ENCODE measurements around the gene DBNL.
A peak's percentile ranks its signal among the peaks of the same experiment; 100 is the strongest.

Gene DBNL

GRCh38 chr7:44062903-44063295, 18.4 kb downstream of the DBNL start:
- TF ChIP-seq USF1 (IDR thresholded peaks at IDR 0.05) (no peak), REST (IDR thresholded peaks at IDR 0.05; ENCODE audit: low read depth) (no peak), TEAD4 (IDR thresholded peaks at IDR 0.05) (no peak)

- TF ChIP-seq TEAD4 (IDR thresholded peaks at IDR 0.05) (no peak), CEBPB (IDR thresholded peaks at IDR 0.05) (no peak), TCF12 (IDR thresholded peaks at IDR 0.05; ENCODE audit: low read depth) (no peak)
Observed at GRCh38 chr7:44063547-44063893, 19.0 kb downstream of the DBNL start.

GRCh38 chr7:44063894-44064651, 19.6 kb downstream of the DBNL start:
- TF ChIP-seq TEAD4 (IDR thresholded peaks at IDR 0.05) (no peak), CREB1 (IDR thresholded peaks at IDR 0.05; ENCODE audit: low read depth) (no peak), NFIC (IDR thresholded peaks at IDR 0.05) (no peak), USF1 (IDR thresholded peaks at IDR 0.05) (no peak), ZBTB7A (IDR thresholded peaks at IDR 0.05; ENCODE audit: low read depth) (no peak), YY1 (IDR thresholded peaks at IDR 0.05; ENCODE audit: low read depth) (no peak), EGR1 (IDR thresholded peaks at IDR 0.05) (no peak), TAF1 (IDR thresholded peaks at IDR 0.05; ENCODE audit: low read depth) (no peak)

DNA sequence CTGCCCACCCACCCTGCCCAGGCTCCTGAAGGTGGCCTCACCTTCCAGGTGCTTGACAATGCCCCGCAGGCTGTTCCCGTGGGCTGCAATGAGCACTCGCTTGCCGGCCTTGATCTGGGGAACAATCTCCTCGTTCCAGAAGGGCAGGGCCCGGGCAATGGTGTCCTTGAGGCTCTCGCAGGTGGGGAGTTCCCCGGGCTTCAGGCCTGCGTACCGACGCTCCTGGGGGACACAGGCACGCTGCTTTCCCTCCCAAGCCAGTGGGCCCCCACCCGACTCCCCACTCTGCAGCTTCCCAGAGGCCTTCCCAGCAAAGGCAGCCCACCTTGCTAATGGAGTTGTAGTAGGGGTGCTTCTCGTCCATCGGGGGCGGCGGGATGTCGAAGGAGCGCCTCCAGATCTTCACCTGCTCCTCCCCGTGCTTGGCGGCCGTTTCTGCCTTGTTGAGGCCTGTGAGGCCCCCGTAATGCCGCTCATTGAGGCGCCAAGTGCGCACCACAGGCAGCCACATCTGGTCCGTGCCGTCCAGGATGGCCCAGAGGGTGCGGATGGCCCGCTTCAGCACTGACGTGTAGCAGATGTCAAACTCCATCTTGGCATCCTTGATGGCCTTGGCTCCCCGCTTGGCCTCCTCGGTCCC, 20.4 kb downstream of the DBNL start:
- TF ChIP-seq YY1 (IDR thresholded peaks at IDR 0.05; ENCODE audit: low read depth): no peak
- TF ChIP-seq TEAD4 (IDR thresholded peaks at IDR 0.05): no peak
- TF ChIP-seq RAD21 (IDR thresholded peaks at IDR 0.05; ENCODE audit: low read depth): no peak
- no peak for TF ChIP-seq TAF1 (IDR thresholded peaks at IDR 0.05; ENCODE audit: low read depth)
- TF ChIP-seq EP300 (IDR thresholded peaks at IDR 0.05; ENCODE audit: borderline replicate concordance): no peak
- no peak for TF ChIP-seq USF1 (IDR thresholded peaks at IDR 0.05)
- no peak for TF ChIP-seq ZBTB7A (IDR thresholded peaks at IDR 0.05; ENCODE audit: low read depth)
- TF ChIP-seq REST (IDR thresholded peaks at IDR 0.05; ENCODE audit: low read depth): no peak
- no peak for TF ChIP-seq NFIC (IDR thresholded peaks at IDR 0.05)

DNA sequence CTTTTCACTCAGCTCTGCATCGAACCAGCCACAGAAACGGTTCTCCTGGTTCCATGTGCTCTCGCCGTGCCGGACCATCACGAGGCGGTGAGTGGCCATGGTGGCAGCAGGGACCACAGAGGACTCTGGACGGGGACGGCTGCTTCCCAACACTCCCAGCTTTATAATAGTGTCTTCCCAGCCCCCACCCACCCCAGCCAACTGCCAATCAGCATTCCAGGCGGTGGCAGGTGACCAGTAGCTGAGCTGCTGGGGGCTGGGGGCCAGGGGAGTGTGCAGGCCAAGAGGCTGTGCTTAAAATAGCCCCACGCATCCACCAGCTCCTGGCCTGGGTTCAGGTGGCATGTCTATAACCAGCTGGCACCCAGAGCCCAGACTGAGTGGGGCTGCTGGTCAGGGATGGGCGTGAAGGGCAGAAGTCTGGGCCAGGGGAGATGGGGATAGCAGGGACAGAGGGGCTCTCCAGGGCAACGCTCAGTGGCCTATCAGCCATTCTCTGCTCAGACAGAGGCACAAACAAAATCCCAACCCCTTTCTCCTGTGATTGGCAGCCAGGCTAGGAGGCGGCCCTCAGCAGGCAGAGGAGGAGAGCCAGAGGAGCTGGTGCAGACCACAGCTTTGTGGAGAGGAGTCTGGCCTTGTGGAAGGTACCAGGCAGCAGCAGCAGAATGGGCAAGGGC, 21.1 kb downstream of the DBNL start, which contains the start of gene PGAM2:
PGAM2 (minus strand) TSS at position 137 of the 680 bp plus-strand sequence; CDS start at position 99, 38 bp downstream.
- 0 out of 2 replicates have a peak, but pooled peaks have one; percentile 16 for TF ChIP-seq YY1 (IDR thresholded peaks at IDR 0.05; ENCODE audit: low read depth)
- TF ChIP-seq EGR1 (IDR thresholded peaks at IDR 0.05): no peak
- TF ChIP-seq FOXM1 (IDR thresholded peaks at IDR 0.05; ENCODE audit: borderline replicate concordance, low read depth): no peak

DNA sequence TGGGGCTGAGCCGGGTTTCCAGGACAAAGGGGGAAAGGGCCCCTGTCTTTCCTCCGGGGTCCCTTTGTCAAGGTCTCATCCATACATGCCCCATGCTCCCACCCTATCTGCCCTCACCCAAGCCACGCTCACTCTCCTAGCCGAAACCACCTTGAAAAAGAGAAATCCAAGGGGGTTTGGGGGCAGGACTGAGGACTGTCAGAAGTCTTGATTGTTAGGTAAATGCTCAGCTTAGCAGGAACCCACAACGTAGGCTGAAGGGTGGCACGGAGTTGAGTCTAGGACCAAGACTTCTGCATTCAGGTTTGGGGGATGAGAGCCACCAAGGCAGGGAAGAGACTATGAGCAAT, 21.6 kb downstream of the DBNL start:
- TF ChIP-seq EGR1 (IDR thresholded peaks at IDR 0.05) (no peak), CREB1 (IDR thresholded peaks at IDR 0.05; ENCODE audit: low read depth) (no peak), FOXM1 (IDR thresholded peaks at IDR 0.05; ENCODE audit: borderline replicate concordance, low read depth) (no peak), YY1 (IDR thresholded peaks at IDR 0.05; ENCODE audit: low read depth) (no peak), CEBPB (IDR thresholded peaks at IDR 0.05) (no peak), NFIC (IDR thresholded peaks at IDR 0.05) (no peak), TCF12 (IDR thresholded peaks at IDR 0.05; ENCODE audit: low read depth) (no peak), USF1 (IDR thresholded peaks at IDR 0.05) (no peak), REST (IDR thresholded peaks at IDR 0.05; ENCODE audit: low read depth) (no peak), TEAD4 (IDR thresholded peaks at IDR 0.05) (no peak), ZBTB7A (IDR thresholded peaks at IDR 0.05; ENCODE audit: low read depth) (no peak), EP300 (IDR thresholded peaks at IDR 0.05; ENCODE audit: borderline replicate concordance) (no peak), TAF1 (IDR thresholded peaks at IDR 0.05; ENCODE audit: low read depth) (no peak), RAD21 (IDR thresholded peaks at IDR 0.05; ENCODE audit: low read depth) (no peak)
- TF ChIP-seq, protein P1, sequence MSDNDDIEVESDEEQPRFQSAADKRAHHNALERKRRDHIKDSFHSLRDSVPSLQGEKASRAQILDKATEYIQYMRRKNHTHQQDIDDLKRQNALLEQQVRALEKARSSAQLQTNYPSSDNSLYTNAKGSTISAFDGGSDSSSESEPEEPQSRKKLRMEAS (IDR thresholded peaks at IDR 0.05): no peak

Measured in Ishikawa (cell line).